Measurements from ENCODE around the gene LSM4. TPM values are rescaled to one million over a fixed set of nuclear protein-coding genes. Genes with fewer than 3 reads are reported as not detected.

LSM4 gene
- total RNA-seq, 2 experiments from 2014 or later, result 40.2 to 47.4 TPM

DNA sequence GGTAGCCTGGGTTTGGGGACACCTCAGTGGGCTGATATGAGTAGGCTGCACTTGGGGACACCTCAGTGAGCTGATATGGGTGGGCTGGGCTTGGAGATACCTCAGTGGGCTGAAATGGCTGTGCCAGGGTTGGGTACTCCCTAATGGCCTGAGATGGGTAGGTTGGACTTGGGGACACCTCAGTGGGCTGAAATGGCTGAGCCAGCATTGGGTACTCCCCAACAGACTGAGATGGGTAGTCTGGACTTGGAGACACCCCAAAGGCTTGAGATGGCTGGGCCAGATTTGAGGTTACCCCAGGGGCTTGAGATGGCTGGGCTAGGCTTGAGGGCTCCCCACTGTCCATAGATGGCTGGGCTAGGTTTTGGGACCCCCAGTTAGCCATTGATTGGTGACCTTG, 60.7 kb downstream of the LSM4 start:
- intact Hi-C loops (cut with DNase I, micrococcal nuclease), result no loop called here
- peak overlapping the region; percentile 17 for H3K27ac Mint-ChIP-seq
- Histone ChIP-seq H3K4me3 (ENCODE audit: low read length) (no peak overlapping the region), H3K27ac (ENCODE audit: low read depth in 1 of 2, low read length in 2 of 2) (no peak overlapping the region), H3K36me3 (ENCODE audit: insufficient read depth, low read length) (peaks cover 26% of the 10 kb centered on the region), H3K4me1 (ENCODE audit: insufficient read depth, low read length) (peaks cover 17% of the 10 kb centered on the region), H3K27me3 (ENCODE audit: control insufficient read depth in 1 of 2, insufficient read depth in 2 of 2, low read length in 2 of 2) (no peaks in the 10 kb centered on the region), H3K9me3 (ENCODE audit: control insufficient read depth in 1 of 2, insufficient read depth in 1 of 2, low read length in 2 of 2) (no peaks in the 10 kb centered on the region)
- DNase-seq (no peak), ATAC-seq (ENCODE audit: poor library complexity) (no peak)
- ChIA-PET CTCF (no interaction called here), POLR2A (interaction anchor here (0.6 kb wide), 1 partner anchor 1189 kb away, joined by 4 read pairs; no protein-coding TSS in a partner anchor)
- TF ChIP-seq, protein P1, sequence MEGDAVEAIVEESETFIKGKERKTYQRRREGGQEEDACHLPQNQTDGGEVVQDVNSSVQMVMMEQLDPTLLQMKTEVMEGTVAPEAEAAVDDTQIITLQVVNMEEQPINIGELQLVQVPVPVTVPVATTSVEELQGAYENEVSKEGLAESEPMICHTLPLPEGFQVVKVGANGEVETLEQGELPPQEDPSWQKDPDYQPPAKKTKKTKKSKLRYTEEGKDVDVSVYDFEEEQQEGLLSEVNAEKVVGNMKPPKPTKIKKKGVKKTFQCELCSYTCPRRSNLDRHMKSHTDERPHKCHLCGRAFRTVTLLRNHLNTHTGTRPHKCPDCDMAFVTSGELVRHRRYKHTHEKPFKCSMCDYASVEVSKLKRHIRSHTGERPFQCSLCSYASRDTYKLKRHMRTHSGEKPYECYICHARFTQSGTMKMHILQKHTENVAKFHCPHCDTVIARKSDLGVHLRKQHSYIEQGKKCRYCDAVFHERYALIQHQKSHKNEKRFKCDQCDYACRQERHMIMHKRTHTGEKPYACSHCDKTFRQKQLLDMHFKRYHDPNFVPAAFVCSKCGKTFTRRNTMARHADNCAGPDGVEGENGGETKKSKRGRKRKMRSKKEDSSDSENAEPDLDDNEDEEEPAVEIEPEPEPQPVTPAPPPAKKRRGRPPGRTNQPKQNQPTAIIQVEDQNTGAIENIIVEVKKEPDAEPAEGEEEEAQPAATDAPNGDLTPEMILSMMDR (IDR thresholded peaks at IDR 0.05), result no peak
- H3K36me3 Mint-ChIP-seq (ENCODE audit: low read depth), result peaks cover 15% of the 10 kb centered on the region
- H3K27me3 Mint-ChIP-seq, result no peaks in the 10 kb centered on the region
- peaks cover 5% of the 10 kb centered on the region for H3K4me1 Mint-ChIP-seq (ENCODE audit: low read depth)
- H3K4me3 Mint-ChIP-seq, result no peak overlapping the region
- no peaks in the 10 kb centered on the region for H3K9me3 Mint-ChIP-seq

DNA sequence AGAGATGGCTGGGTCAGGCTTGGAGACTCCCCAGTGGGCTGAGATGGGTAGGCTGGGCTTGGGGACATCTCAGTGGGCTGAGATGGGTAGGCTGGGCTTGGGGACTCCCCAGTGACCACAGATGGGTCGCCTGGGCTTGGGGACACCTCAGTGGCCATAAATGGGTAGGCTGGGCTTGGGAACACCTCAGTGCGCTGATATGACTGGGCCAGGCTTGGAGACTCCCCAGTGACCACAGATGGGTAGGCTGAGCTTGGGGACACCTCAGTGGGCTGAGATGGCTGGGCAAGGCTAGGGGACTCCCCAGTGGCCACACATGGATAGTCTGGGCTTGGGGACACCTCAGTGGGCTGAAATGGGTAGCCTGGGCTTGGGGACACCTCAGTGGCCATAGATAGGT, 61.4 kb downstream of the LSM4 start:
- CTCF ChIA-PET, result no interaction called here
- DNase-seq, result peak in 1 of 14 experiments; percentile 50

DNA sequence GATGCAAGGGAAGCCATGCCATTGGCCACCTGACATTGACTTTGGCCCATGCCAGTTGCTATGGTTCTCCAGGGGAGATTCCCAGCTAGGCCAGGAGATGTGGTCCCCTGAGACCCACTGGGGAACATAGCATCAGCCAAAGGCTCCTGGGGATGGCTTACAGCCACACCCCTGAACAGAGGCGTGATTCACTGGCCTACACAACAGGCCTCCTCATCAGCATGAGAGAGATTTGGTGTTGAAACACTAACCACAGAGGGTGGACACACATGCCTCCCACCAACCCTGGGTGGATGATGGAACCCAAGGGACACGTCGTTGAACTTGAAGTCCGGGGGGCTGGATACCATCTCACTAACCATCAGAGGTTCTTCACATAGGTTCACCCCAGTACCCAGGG, 63.0 kb downstream of the LSM4 start:
- TF ChIP-seq, protein P1 (IDR thresholded peaks at IDR 0.05), result no peak
- Mint-ChIP-seq H3K36me3 (ENCODE audit: low read depth) (no peaks in the 10 kb centered on the region), H3K4me1 (ENCODE audit: low read depth) (no peaks in the 10 kb centered on the region), H3K27me3 (peaks cover 4% of the 10 kb centered on the region), H3K27ac (no peak overlapping the region), H3K9me3 (no peaks in the 10 kb centered on the region), H3K4me3 (no peak overlapping the region)
- ATAC-seq (ENCODE audit: poor library complexity), result no peak
- Histone ChIP-seq H3K9me3 (ENCODE audit: control insufficient read depth in 1 of 2, insufficient read depth in 1 of 2, low read length in 2 of 2) (peaks cover 0 to 7% of the 10 kb centered on the region in 2 experiments), H3K4me3 (ENCODE audit: low read length) (no peak overlapping the region), H3K4me1 (ENCODE audit: insufficient read depth, low read length) (peaks cover 9% of the 10 kb centered on the region), H3K27me3 (ENCODE audit: control insufficient read depth in 1 of 2, insufficient read depth in 2 of 2, low read length in 2 of 2) (peaks cover 0 to 4% of the 10 kb centered on the region in 2 experiments), H3K36me3 (ENCODE audit: insufficient read depth, low read length) (peaks cover 6% of the 10 kb centered on the region), H3K27ac (ENCODE audit: low read depth in 1 of 2, low read length in 2 of 2) (no peak overlapping the region)
- intact Hi-C loops (cut with DNase I, micrococcal nuclease), result no loop called here
- ChIA-PET CTCF (no interaction called here), POLR2A (interaction anchor here (1.5 kb wide), 1 partner anchor 20 kb away, joined by 8 read pairs; no protein-coding TSS in a partner anchor)
- DNase-seq, result peak in 1 of 14 experiments; percentile 51

More for the DNA sequence above, 61.4 kb downstream of the LSM4 start:
- no peaks in the 10 kb centered on the region for H3K9me3 ChIP-seq (ENCODE audit: control insufficient read depth in 1 of 2, insufficient read depth in 1 of 2, low read length in 2 of 2)
- POLR2A ChIA-PET, result interaction anchor here (1.5 kb wide), 1 partner anchor 19 kb away, joined by 8 read pairs; no protein-coding TSS in a partner anchor
- H3K4me3 ChIP-seq (ENCODE audit: low read length), result no peak overlapping the region
- no peaks in the 10 kb centered on the region for H3K9me3 Mint-ChIP-seq
- H3K36me3 ChIP-seq (ENCODE audit: insufficient read depth, low read length), result peaks cover 20% of the 10 kb centered on the region
- peaks cover 17% of the 10 kb centered on the region for H3K4me1 ChIP-seq (ENCODE audit: insufficient read depth, low read length)
- H3K27ac Mint-ChIP-seq, result no peak overlapping the region
- H3K27me3 Mint-ChIP-seq, result no peaks in the 10 kb centered on the region
- no peaks in the 10 kb centered on the region for H3K27me3 ChIP-seq (ENCODE audit: control insufficient read depth in 1 of 2, insufficient read depth in 2 of 2, low read length in 2 of 2)
- intact Hi-C loops (cut with DNase I, micrococcal nuclease), result no loop called here
- no peak overlapping the region for H3K27ac ChIP-seq (ENCODE audit: low read depth in 1 of 2, low read length in 2 of 2)
- no peak overlapping the region for H3K4me3 Mint-ChIP-seq
- no peak for ATAC-seq (ENCODE audit: poor library complexity)
- peaks cover 8% of the 10 kb centered on the region for H3K36me3 Mint-ChIP-seq (ENCODE audit: low read depth)
- H3K4me1 Mint-ChIP-seq (ENCODE audit: low read depth), result peaks cover 5% of the 10 kb centered on the region
- TF ChIP-seq, protein P1 (IDR thresholded peaks at IDR 0.05), result no peak

Measured in CD4-positive, alpha-beta T cell (primary cell).